Peyer's patch (tissue), 4 donors: Measurements from ENCODE around the gene PTCH1.

ENCODE experiments used
- CTCF ChIP-seq, 6 experiments: fragments of 450-650 bp in 4 of 6; fragments of 200-600 bp in 2 of 6; sonication (generic) in 1 of 6; IDR thresholded peaks; one replicate each; pipeline ENCODE4 v1.5.1; 2017 to 2019; ENCODE audit warnings: antibody characterized with exemption in 6 of 6, mild to moderate bottlenecking in 3 of 6, moderate library complexity in 1 of 6
- POLR2A ChIP-seq, 2 donors: fragments of 450-650 bp; IDR thresholded peaks; one replicate each; pipeline ENCODE4 v1.5.1; 2017; ENCODE audit warnings: antibody characterized with exemption in 2 of 2, mild to moderate bottlenecking in 2 of 2, moderate library complexity in 2 of 2

- TF ChIP-seq POLR2A (IDR thresholded peaks at IDR 0.05) (no peak), CTCF (IDR thresholded peaks at IDR 0.05) (no peak)
Observed at GRCh38 chr9:95488954-95489353, 27.8 kb downstream of the PTCH1 start.
